Measurements from ENCODE around the gene TBC1D4.

GRCh38 chr13:75447493-75447892, 34.5 kb downstream of the TBC1D4 start:
- TF ChIP-seq CTCF (conservative IDR thresholded peaks at IDR 0.05 in 1 of 2, IDR thresholded peaks at IDR 0.05 in 1 of 2; ENCODE audit: extremely low read depth in 1 of 2, insufficient read depth in 1 of 2, low read depth in 1 of 2, low read length in 2 of 2) (no peak), EZH2 (IDR thresholded peaks at IDR 0.05; ENCODE audit: borderline replicate concordance, low read length) (no peak)
